Lower leg skin (tissue), 4 donors: Measurements from ENCODE around the gene ABCB9. TPM values are rescaled to one million over a fixed set of nuclear protein-coding genes. Genes with fewer than 3 reads are reported as not detected.
A peak's percentile ranks its signal among the peaks of the same experiment; 100 is the strongest.

Experiments
- DNase-seq, 2 donors: peaks; one replicate each; pipeline ENCODE4 v3.0.0-alpha.2; 2019; ENCODE audit warnings: low spot score in 2 of 2
- H3K4me3 ChIP-seq: fragments of 200-600 bp; sonication (generic); 2 replicates; pipeline ENCODE4 v1.5.1; 2017; ENCODE audit warnings: mild to moderate bottlenecking, low read depth; ENCODE audit not compliant: poor library complexity, severe bottlenecking
- CTCF ChIP-seq, 3 donors: fragments of 450-650 bp; IDR thresholded peaks; one replicate each; pipeline ENCODE4 v1.5.1; 2016; ENCODE audit warnings: antibody characterized with exemption in 3 of 3, mild to moderate bottlenecking in 3 of 3, moderate library complexity in 2 of 3
- POLR2A ChIP-seq, 2 donors: fragments of 450-650 bp; IDR thresholded peaks; one replicate each; pipeline ENCODE4 v1.6.1; 2016 to 2017; ENCODE audit warnings: antibody characterized with exemption in 2 of 2, mild to moderate bottlenecking in 1 of 2, moderate library complexity in 1 of 2
- WGBS, 2 donors: methylation state at CpG; one replicate each; pipeline ENCODE4 v1.1.5; 2018; 5-methylcytosine and 5-hydroxymethylcytosine counted together
- intact Hi-C: fragments of 100-400 bp; cut with DNase I; formaldehyde crosslinking; loops from one replicate; pipeline ENCODE4 v1.15.0; 2023; ENCODE audit warnings: low total_unique reads
- total RNA-seq, 4 donors: library from RNA; depleted of rRNA; stranded (reverse); fragments of >200 nt; gene quantifications; one replicate each; pipeline ENCODE4 v1.1.0, GENCODE V29; 2016

The ABCB9 gene
- total RNA-seq, 4 donors from 2014 or later: 3.4 to 10.2 (median 7.2) TPM

GRCh38 chr12:122974892-122975789 lies 8.9 kb upstream of the ABCB9 start, which contains the start of gene OGFOD2:
Gene OGFOD2 (plus strand): TSS chr12:122975244. CDS start chr12:122975252, 8 bp downstream.
- no peak for TF ChIP-seq POLR2A (IDR thresholded peaks at IDR 0.05)
- TF ChIP-seq CTCF (IDR thresholded peaks at IDR 0.05): no peak
- intact Hi-C loops: no loop called here
- DNase-seq: peak; percentile 90 to 98
- whole genome bisulfite sequencing, 2 donors: 0% methylated on average over 49 to 66 of the region's 66 CpGs
- H3K4me3 ChIP-seq: peak within 1 kb of the TSS; percentile 96

GRCh38 chr12:122974274-122974891 lies 8.1 kb upstream of the ABCB9 start:
- TF ChIP-seq POLR2A (IDR thresholded peaks at IDR 0.05): no peak
- no peak for TF ChIP-seq CTCF (IDR thresholded peaks at IDR 0.05)
- peak; percentile 98 to 100 for DNase-seq
- peak overlapping the region; percentile 96 for H3K4me3 ChIP-seq
- intact Hi-C loops: no loop called here
- 1% methylated on average over 29 to 32 of the region's 32 CpGs for WGBS, 2 donors

- no peak for DNase-seq
- H3K4me3 ChIP-seq: no peak overlapping the region
- intact Hi-C loops: no loop called here
- 22 to 35% methylated on average over 4 of the region's 4 CpGs for WGBS, 2 donors
- no peak for TF ChIP-seq CTCF (IDR thresholded peaks at IDR 0.05)
Observed at GRCh38 chr12:122969676-122970075, 3.4 kb upstream of the ABCB9 start.

GRCh38 chr12:122968104-122968503 lies 1.8 kb upstream of the ABCB9 start:
- intact Hi-C loops: no loop called here
- H3K4me3 ChIP-seq: no peak overlapping the region
- 78 to 80% methylated on average over 2 of the region's 2 CpGs for WGBS, 2 donors
- TF ChIP-seq POLR2A (IDR thresholded peaks at IDR 0.05): no peak
- TF ChIP-seq CTCF (IDR thresholded peaks at IDR 0.05): no peak
- no peak for DNase-seq

GRCh38 chr12:122966743-122967550 lies 684 bp upstream of the ABCB9 start:
- intact Hi-C loops: no loop called here
- no peak for DNase-seq
- no peak for TF ChIP-seq POLR2A (IDR thresholded peaks at IDR 0.05)
- no peak for TF ChIP-seq CTCF (IDR thresholded peaks at IDR 0.05)
- 55 to 56% methylated on average over 15 of the region's 15 CpGs for WGBS, 2 donors
- H3K4me3 ChIP-seq: no peak overlapping the region
